ENCODE measurements around the gene FITM2. TPM values are rescaled to one million over a fixed set of nuclear protein-coding genes. Genes with fewer than 3 reads are reported as not detected.

FITM2 gene
- total and polyA plus RNA-seq, 2 experiments from 2014 or later, result 6.5 to 8.9 TPM

DNA sequence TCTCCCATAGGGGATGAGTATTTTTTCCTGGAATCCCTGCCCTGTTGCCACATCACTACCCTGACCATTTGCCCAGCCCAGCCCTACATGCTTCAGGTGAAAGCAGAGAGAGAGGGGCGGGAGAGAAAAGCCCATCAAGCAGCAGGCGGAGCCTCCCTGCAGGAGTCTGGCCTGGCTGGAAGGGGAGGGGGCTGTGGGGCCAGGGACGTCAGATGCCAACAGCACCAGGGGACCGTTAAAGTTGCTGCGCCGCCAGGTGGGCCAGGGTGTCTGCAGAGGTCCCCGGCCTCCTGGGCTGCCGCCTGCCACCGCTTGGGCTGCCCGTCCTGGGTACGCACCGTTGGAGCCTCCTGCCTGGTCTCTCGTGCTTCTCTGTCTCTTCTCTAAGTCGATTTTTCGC lies 25.1 kb upstream of the FITM2 start:
- no peaks in the 10 kb centered on the region for H3F3A ChIP-seq (ENCODE audit: insufficient read depth)
- no peak overlapping the region for H3K27ac ChIP-seq
- no peaks in the 10 kb centered on the region for H3K79me2 ChIP-seq (ENCODE audit: insufficient read depth)
- 4 to 11% methylated on average over 12 to 15 of the region's 15 CpGs for WGBS, 2 experiments (ENCODE audit: low coverage in 1 of 2, low lambda C conversion rate in 2 of 2, missing lambda C conversion rate in 2 of 2)
- TF ChIP-seq EZH2phosphoT487 (IDR thresholded peaks at IDR 0.05; ENCODE audit: insufficient read depth, low read depth) (no peak), EZH2 (IDR thresholded peaks at IDR 0.05; ENCODE audit: insufficient read depth, poor library complexity, severe bottlenecking) (no peak)
- peaks cover 39% of the 10 kb centered on the region for H3K27me3 ChIP-seq (replicated peaks; ENCODE audit: insufficient read depth)
- no peaks in the 10 kb centered on the region for H3K36me3 ChIP-seq (ENCODE audit: low read depth)
- no peaks in the 10 kb centered on the region for H3K4me1 ChIP-seq (ENCODE audit: insufficient read depth)
- H3K9me2 ChIP-seq (ENCODE audit: insufficient read depth), result no peaks in the 10 kb centered on the region
- no peak overlapping the region for H2AFZ ChIP-seq
- in situ Hi-C loops (cut with MboI), result no loop called here
- H3K4me3 ChIP-seq, result no peak overlapping the region
- no peaks in the 10 kb centered on the region for H3K9me3 ChIP-seq (ENCODE audit: low read depth)
- H4K20me1 ChIP-seq (ENCODE audit: insufficient read depth), result no peaks in the 10 kb centered on the region
- H3K9ac ChIP-seq, result no peak overlapping the region
- DNase-seq, result no peak
- no peak overlapping the region for H3K4me2 ChIP-seq (ENCODE audit: unreplicated experiment)

DNA sequence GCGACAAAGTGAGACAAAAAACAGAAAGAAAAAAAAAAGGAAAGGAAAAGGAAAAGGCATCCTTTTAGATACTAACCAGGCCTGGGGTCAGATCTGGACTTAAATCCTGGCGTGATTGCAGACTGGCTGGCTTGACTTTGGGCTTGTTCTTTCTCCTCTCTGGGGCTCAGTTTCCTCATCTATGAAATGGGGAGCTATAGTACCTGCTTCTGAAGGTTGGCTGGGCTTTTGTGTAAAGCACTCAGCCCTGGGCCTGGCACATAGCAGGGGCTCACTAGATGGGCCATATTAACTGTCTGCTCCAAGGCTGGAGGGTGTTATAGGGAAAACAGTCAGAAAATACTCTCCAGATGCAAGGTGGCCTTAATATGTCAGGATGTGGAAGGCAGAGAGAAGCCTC lies 24.7 kb upstream of the FITM2 start:
- Histone ChIP-seq H3K9me3 (ENCODE audit: low read depth) (no peaks in the 10 kb centered on the region), H3F3A (ENCODE audit: insufficient read depth) (no peaks in the 10 kb centered on the region), H3K9me2 (ENCODE audit: insufficient read depth) (no peaks in the 10 kb centered on the region), H3K27me3 (replicated peaks; ENCODE audit: insufficient read depth) (peaks cover 39% of the 10 kb centered on the region), H2AFZ (no peak overlapping the region), H3K27ac (no peak overlapping the region), H3K4me3 (no peak overlapping the region), H3K9ac (no peak overlapping the region), H3K79me2 (ENCODE audit: insufficient read depth) (no peaks in the 10 kb centered on the region), H3K36me3 (ENCODE audit: low read depth) (no peaks in the 10 kb centered on the region), H3K4me2 (ENCODE audit: unreplicated experiment) (no peak overlapping the region), H4K20me1 (ENCODE audit: insufficient read depth) (no peaks in the 10 kb centered on the region), H3K4me1 (ENCODE audit: insufficient read depth) (no peaks in the 10 kb centered on the region)
- WGBS, 2 experiments (ENCODE audit: low coverage in 1 of 2, low lambda C conversion rate in 2 of 2, missing lambda C conversion rate in 2 of 2), result 33 to 42% methylated on average over 2 of the region's 2 CpGs
- in situ Hi-C loops (cut with MboI), result no loop called here
- DNase-seq, result no peak
- TF ChIP-seq EZH2phosphoT487 (IDR thresholded peaks at IDR 0.05; ENCODE audit: insufficient read depth, low read depth), result no peak
- no peak for TF ChIP-seq EZH2 (IDR thresholded peaks at IDR 0.05; ENCODE audit: insufficient read depth, poor library complexity, severe bottlenecking)

DNA sequence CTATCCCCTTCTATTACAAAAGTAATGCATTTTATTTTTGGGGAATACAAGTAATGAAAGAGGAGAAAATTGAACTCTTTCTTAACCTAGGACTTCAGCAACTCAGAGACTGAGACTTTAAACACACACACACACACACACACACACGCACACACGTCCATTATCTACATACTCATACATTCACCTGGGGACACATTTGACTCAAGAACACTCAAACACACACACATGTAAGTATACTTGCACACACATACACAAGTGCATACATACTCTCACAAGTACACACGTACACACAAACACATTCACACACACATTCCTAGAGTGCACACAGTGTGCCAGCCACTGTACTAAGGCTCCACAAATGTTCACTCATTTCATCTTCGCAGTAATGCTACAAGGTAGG lies 23.7 kb upstream of the FITM2 start:
- H3K4me2 ChIP-seq (ENCODE audit: unreplicated experiment), result no peak overlapping the region
- H3K9me3 ChIP-seq (ENCODE audit: low read depth), result no peaks in the 10 kb centered on the region
- peaks cover 39% of the 10 kb centered on the region for H3K27me3 ChIP-seq (replicated peaks; ENCODE audit: insufficient read depth)
- no peaks in the 10 kb centered on the region for H4K20me1 ChIP-seq (ENCODE audit: insufficient read depth)
- DNase-seq, result no peak
- H3F3A ChIP-seq (ENCODE audit: insufficient read depth), result no peaks in the 10 kb centered on the region
- H3K4me1 ChIP-seq (ENCODE audit: insufficient read depth), result no peaks in the 10 kb centered on the region
- no peaks in the 10 kb centered on the region for H3K79me2 ChIP-seq (ENCODE audit: insufficient read depth)
- no peak overlapping the region for H3K27ac ChIP-seq
- H3K36me3 ChIP-seq (ENCODE audit: low read depth), result no peaks in the 10 kb centered on the region
- no peak overlapping the region for H3K4me3 ChIP-seq
- H2AFZ ChIP-seq, result no peak overlapping the region
- TF ChIP-seq EZH2phosphoT487 (IDR thresholded peaks at IDR 0.05; ENCODE audit: insufficient read depth, low read depth) (no peak), EZH2 (IDR thresholded peaks at IDR 0.05; ENCODE audit: insufficient read depth, poor library complexity, severe bottlenecking) (no peak)
- no peak overlapping the region for H3K9ac ChIP-seq
- WGBS, 2 experiments (ENCODE audit: low coverage in 1 of 2, low lambda C conversion rate in 2 of 2, missing lambda C conversion rate in 2 of 2), result 58 to 75% methylated on average over 4 of the region's 4 CpGs
- no peaks in the 10 kb centered on the region for H3K9me2 ChIP-seq (ENCODE audit: insufficient read depth)
- in situ Hi-C loops (cut with MboI), result no loop called here

DNA sequence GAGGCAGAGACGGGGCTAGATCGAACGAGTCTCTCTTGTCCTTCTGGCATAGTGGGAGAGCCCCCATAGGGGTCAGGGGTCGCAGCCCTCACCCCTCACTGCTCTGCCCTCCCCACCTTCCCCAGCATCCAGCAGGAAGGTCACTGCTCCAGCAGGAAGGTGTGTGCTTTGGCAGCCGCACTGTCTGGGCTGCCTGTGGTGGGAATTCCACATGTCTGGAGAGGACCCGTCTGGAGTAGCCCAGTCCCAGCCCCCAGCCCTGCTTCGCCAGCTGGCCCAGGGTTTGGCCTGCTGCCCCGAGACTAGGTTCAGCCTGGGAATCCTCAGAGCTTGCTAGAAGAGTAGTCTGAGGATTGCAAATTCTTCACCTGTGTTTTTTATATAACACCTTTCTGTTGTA lies 23.3 kb upstream of the FITM2 start:
- in situ Hi-C loops (cut with MboI), result no loop called here
- no peak overlapping the region for H3K4me3 ChIP-seq
- H3K36me3 ChIP-seq (ENCODE audit: low read depth), result no peaks in the 10 kb centered on the region
- no peaks in the 10 kb centered on the region for H3F3A ChIP-seq (ENCODE audit: insufficient read depth)
- H3K79me2 ChIP-seq (ENCODE audit: insufficient read depth), result no peaks in the 10 kb centered on the region
- H3K9ac ChIP-seq, result no peak overlapping the region
- H3K9me2 ChIP-seq (ENCODE audit: insufficient read depth), result no peaks in the 10 kb centered on the region
- no peaks in the 10 kb centered on the region for H4K20me1 ChIP-seq (ENCODE audit: insufficient read depth)
- H3K4me1 ChIP-seq (ENCODE audit: insufficient read depth), result no peaks in the 10 kb centered on the region
- H3K27ac ChIP-seq, result no peak overlapping the region
- no peaks in the 10 kb centered on the region for H3K9me3 ChIP-seq (ENCODE audit: low read depth)
- H2AFZ ChIP-seq, result no peak overlapping the region
- no peak overlapping the region for H3K4me2 ChIP-seq (ENCODE audit: unreplicated experiment)
- TF ChIP-seq EZH2phosphoT487 (IDR thresholded peaks at IDR 0.05; ENCODE audit: insufficient read depth, low read depth), result no peak
- no peak for TF ChIP-seq EZH2 (IDR thresholded peaks at IDR 0.05; ENCODE audit: insufficient read depth, poor library complexity, severe bottlenecking)
- peaks cover 39% of the 10 kb centered on the region for H3K27me3 ChIP-seq (replicated peaks; ENCODE audit: insufficient read depth)
- 19 to 21% methylated on average over 8 of the region's 8 CpGs for WGBS, 2 experiments (ENCODE audit: low coverage in 1 of 2, low lambda C conversion rate in 2 of 2, missing lambda C conversion rate in 2 of 2)
- no peak for DNase-seq

DNA sequence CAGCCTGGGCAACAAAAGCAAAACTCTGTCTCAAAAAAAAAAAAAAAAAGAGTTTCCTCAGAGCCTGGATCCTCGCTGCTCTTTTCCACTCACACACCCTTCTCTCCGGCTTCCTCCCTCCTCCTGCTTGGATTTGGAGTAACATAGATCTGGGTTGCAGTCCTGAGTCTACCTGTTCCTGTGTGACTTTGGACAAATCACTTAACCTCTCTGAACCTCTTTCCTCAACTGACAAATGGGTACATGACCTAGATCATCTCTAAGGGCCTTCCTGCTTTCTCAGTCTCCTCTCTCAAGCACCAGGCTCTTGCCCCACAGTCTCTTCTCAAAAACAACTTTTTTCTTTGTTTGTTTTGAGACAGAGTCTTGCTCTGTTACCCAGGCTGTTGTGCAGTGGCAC lies 20.2 kb upstream of the FITM2 start:
- in situ Hi-C loops (cut with MboI), result no loop called here

More for the DNA sequence above, 20.2 kb upstream of the FITM2 start:
- Histone ChIP-seq H3K4me3 (no peak overlapping the region), H3K79me2 (ENCODE audit: insufficient read depth) (no peaks in the 10 kb centered on the region), H3F3A (ENCODE audit: insufficient read depth) (no peaks in the 10 kb centered on the region), H3K9ac (no peak overlapping the region), H3K4me1 (ENCODE audit: insufficient read depth) (no peaks in the 10 kb centered on the region), H2AFZ (no peak overlapping the region), H3K9me2 (ENCODE audit: insufficient read depth) (no peaks in the 10 kb centered on the region), H3K4me2 (ENCODE audit: unreplicated experiment) (no peak overlapping the region), H3K9me3 (ENCODE audit: low read depth) (no peaks in the 10 kb centered on the region), H3K27ac (no peak overlapping the region), H3K36me3 (ENCODE audit: low read depth) (no peaks in the 10 kb centered on the region), H3K27me3 (replicated peaks; ENCODE audit: insufficient read depth) (peaks cover 27% of the 10 kb centered on the region), H4K20me1 (ENCODE audit: insufficient read depth) (no peaks in the 10 kb centered on the region)
- DNase-seq, result no peak
- no peak for TF ChIP-seq EZH2phosphoT487 (IDR thresholded peaks at IDR 0.05; ENCODE audit: insufficient read depth, low read depth)
- TF ChIP-seq EZH2 (IDR thresholded peaks at IDR 0.05; ENCODE audit: insufficient read depth, poor library complexity, severe bottlenecking), result no peak
- WGBS, 2 experiments (ENCODE audit: low coverage in 1 of 2, low lambda C conversion rate in 2 of 2, missing lambda C conversion rate in 2 of 2), result 53 to 73% methylated on average over 2 of the region's 2 CpGs
